ENCODE data around the gene CCDC71.

The CCDC71 gene

GRCh38 chr3:49165771-49166751 lies at the start of gene CCDC71:
Gene CCDC71, minus strand, starts transcription at chr3:49166331. Its CDS starts 2,123 bp downstream, at chr3:49164208.
- DNase-seq, result peak; percentile 83 to 88

- no peak for DNase-seq
Observed at GRCh38 chr3:49213998-49214397, 47.9 kb upstream of the CCDC71 start.

- DNase-seq, result no peak
Observed at GRCh38 chr3:49213541-49213943, 47.4 kb upstream of the CCDC71 start.

- DNase-seq, result no peak
Observed at GRCh38 chr3:49199900-49200281, 33.8 kb upstream of the CCDC71 start.

GRCh38 chr3:49199239-49199899 lies 33.2 kb upstream of the CCDC71 start:
- DNase-seq, result peak; percentile 28 to 43

GRCh38 chr3:49198611-49199230 lies 32.6 kb upstream of the CCDC71 start:
- no peak for DNase-seq

- DNase-seq, result no peak
Observed at GRCh38 chr3:49198161-49198560, 32.0 kb upstream of the CCDC71 start.

- DNase-seq, result no peak
Observed at GRCh38 chr3:49191741-49192140, 25.6 kb upstream of the CCDC71 start.

GRCh38 chr3:49183873-49184272 lies 17.7 kb upstream of the CCDC71 start:
- no peak for DNase-seq

GRCh38 chr3:49182682-49183081 lies 16.6 kb upstream of the CCDC71 start:
- no peak for DNase-seq

GRCh38 chr3:49181351-49181750 lies 15.2 kb upstream of the CCDC71 start:
- no peak for DNase-seq

- no peak for DNase-seq
Observed at GRCh38 chr3:49180116-49180515, 14.0 kb upstream of the CCDC71 start.

GRCh38 chr3:49177073-49177472 lies 10.9 kb upstream of the CCDC71 start:
- no peak for DNase-seq

- DNase-seq, result no peak
Observed at GRCh38 chr3:49175530-49175929, 9.4 kb upstream of the CCDC71 start.

- DNase-seq, result peak in 1 of 2 experiments; percentile 24
Observed at GRCh38 chr3:49174397-49174985, 8.4 kb upstream of the CCDC71 start.

- DNase-seq, result no peak
Observed at GRCh38 chr3:49173792-49174170, 7.7 kb upstream of the CCDC71 start.

- no peak for DNase-seq
Observed at GRCh38 chr3:49173116-49173791, 7.1 kb upstream of the CCDC71 start.

- no peak for DNase-seq
Observed at GRCh38 chr3:49172551-49173041, 6.5 kb upstream of the CCDC71 start.

- DNase-seq, result no peak
Observed at GRCh38 chr3:49171775-49172500, 5.8 kb upstream of the CCDC71 start.

- DNase-seq, result peak; percentile 92 to 94
Observed at GRCh38 chr3:49171119-49171774, 5.1 kb upstream of the CCDC71 start, which contains the start of gene KLHDC8B. Gene KLHDC8B, plus strand, starts transcription at chr3:49171598. Its CDS starts 1,172 bp downstream, at chr3:49172770.

- no peak for DNase-seq
Observed at GRCh38 chr3:49170744-49171118, 4.6 kb upstream of the CCDC71 start.

All from activated T-cell treated with anti-CD3 and anti-CD28 coated beads, Interleukin-2, amount 50 U/mL, for 48 hours (primary cell).